GM12875 (cell line): Measurements from ENCODE around the gene ZCCHC2.
A peak's percentile ranks its signal among the peaks of the same experiment; 100 is the strongest.

Source experiments
- H3K4me3 ChIP-seq: one replicate; pipeline ENCODE4 v1.5.1; 2011; ENCODE audit warnings: low read depth, low read length, control low read depth
- CTCF ChIP-seq: IDR thresholded peaks from 2 replicates; pipeline ENCODE4 v1.5.1; 2011; ENCODE audit warnings: low read depth, mild to moderate bottlenecking, control low read depth, inconsistent platforms, low read length, moderate library complexity, borderline replicate concordance; ENCODE audit not compliant: insufficient read depth

ZCCHC2 gene

DNA sequence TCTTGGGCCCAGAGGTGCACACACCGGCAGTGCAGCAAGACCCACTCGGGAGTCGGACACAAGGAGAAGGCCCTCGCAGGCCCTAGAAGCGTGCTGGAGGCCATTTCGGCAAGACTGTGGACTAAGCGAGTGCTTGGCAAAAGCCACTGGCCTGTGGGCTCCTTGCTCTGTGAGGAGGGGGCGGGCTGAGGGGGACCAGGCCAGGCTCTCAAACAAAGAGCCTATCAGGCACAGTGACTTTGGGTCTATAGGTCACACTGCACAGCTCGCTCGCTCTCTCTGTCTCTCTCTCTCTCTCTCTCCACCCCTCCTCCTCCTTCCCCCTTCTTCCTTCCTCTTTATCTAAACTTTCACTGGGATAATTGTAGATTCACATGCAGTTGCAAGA, 23.6 kb upstream of the ZCCHC2 start:
- no peak overlapping the region for H3K4me3 ChIP-seq
- TF ChIP-seq CTCF = no peak

DNA sequence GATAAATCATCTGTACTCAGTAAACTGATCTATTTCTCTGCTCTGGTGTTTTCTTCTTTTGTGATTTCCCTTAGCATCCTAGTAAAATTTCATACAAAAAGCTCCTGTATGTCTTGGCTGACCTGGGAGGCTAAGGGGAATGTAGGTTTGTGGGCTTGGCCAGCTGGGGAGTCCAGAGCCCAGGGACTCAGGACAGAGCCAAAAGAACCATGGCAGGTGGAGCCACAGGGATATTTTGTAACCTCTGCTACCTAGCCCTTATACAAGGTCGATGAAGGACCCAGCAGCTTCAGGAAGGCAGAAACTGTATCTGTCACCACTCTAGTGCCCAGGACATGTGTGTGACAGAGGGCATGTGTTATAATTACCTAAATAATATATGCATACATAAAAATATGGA, 22.7 kb upstream of the ZCCHC2 start:
- no peak for TF ChIP-seq CTCF
- no peak overlapping the region for H3K4me3 ChIP-seq

GRCh38 chr18:62500966-62501591, 21.7 kb upstream of the ZCCHC2 start:
- TF ChIP-seq CTCF = no peak
- H3K4me3 ChIP-seq = no peak overlapping the region

GRCh38 chr18:62505669-62506494, 16.9 kb upstream of the ZCCHC2 start:
- peak overlapping the region; percentile 24 for H3K4me3 ChIP-seq
- TF ChIP-seq CTCF = no peak

DNA sequence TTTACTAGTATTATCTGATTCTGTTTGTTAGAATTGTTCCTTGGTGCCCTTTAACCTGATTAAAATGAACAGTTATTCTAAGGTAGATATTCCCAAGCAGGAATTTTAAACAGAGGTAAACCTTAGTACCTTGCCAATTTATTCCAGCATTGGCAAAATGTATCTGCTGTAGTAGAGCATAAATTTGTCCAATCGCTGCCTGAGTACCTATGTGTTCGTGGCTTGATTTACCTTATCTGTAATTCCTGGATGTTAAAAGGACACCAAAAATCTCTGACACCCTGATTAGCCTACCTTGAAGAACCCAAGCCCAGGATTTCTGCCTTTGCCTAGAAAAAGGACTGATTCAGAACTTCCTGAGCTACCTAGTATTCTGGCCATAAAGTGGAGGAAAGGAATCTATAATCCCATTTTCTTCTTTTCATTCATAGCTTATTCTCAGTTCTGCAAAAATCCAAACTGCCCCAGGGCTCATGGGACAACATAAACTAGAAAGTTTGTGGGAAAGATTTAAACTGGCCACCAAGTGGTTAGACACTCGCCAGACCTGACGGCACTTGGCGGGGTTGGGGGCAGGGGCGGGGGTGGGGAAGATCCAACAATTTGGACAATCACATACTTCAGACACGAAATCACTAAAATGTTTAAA, 16.2 kb upstream of the ZCCHC2 start:
- H3K4me3 ChIP-seq = peak overlapping the region; percentile 5
- no peak for TF ChIP-seq CTCF

- no peak overlapping the region for H3K4me3 ChIP-seq
- TF ChIP-seq CTCF = no peak
These were observed 13.0 kb upstream of the ZCCHC2 start for GRCh38 chr18:62509779-62510178.
